Mammary microvascular endothelial cell (primary cell): ENCODE data around the gene RAPGEF5. TPM values are rescaled to one million over a fixed set of nuclear protein-coding genes. Genes with fewer than 3 reads are reported as not detected.

Source experiments
- total RNA-seq: library from RNA; depleted of rRNA; stranded (reverse); fragments of >200 nt; gene quantifications from 2 replicates; pipeline ENCODE4 v1.2.3, GENCODE V29; 2015

RAPGEF5 gene
- total RNA-seq = 44.0 and 56.5 TPM in 2 replicates

DNA sequence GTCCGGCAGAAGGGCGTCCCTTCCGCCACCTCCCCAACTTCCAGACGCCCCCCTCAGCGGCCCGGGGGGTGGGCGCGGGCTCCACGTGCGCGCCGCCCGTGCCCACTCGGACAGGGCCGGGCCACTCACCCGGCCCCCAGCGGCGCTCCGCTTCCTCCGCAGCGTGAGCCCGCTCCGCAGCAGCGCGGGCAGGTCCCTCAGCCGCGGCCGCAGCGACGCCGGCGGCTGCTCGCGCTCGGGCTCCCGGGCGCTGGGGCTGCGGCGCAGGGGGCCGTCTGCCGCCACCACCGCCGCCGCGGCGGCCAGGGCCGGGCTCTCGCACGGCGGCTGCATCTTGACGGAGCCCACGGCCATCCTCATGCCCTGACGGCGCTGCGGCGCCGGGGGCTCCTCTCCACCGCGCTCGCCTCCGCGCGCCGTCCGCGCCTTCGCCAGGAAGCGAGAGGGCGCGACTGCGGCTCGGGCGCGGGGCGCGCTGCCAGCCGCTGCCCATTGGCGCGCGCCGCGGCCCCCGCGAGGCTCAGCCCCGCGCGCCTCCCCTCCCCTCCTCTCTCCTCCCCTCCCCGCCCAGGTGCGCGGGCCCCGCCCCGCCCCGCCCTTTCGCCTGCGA lies at the start of gene RAPGEF5:
TSS of gene RAPGEF5 (minus strand) at position 454 of the 610 bp plus-strand sequence. CDS start at position 360, 94 bp downstream.

Other genes starting within 250 kb of the RAPGEF5 start
- gene STEAP1B, start 143.0 kb upstream of the RAPGEF5 start, total RNA-seq = 47.8 and 49.8 TPM in 2 replicates